Dermis blood vessel endothelial cell (primary cell): ENCODE results near the gene MIAT. TPM values are rescaled to one million over a fixed set of nuclear protein-coding genes. Genes with fewer than 3 reads are reported as not detected.
"Not testable (repeated sequence)": the region's sequence is repeated elsewhere in the genome, so short reads cannot be mapped to it uniquely, and the experiment has no call there.

ENCODE experiments used
- DNase-seq: peaks from one replicate; pipeline ENCODE4 v3.0.0; 2010
- total RNA-seq: library from RNA; depleted of rRNA; stranded (reverse); fragments of >200 nt; gene quantifications from 2 replicates; pipeline ENCODE4 v1.2.3, GENCODE V29; 2014

Gene MIAT
- total RNA-seq, 1 donor from 2014 or later: 0.34 TPM

DNA sequence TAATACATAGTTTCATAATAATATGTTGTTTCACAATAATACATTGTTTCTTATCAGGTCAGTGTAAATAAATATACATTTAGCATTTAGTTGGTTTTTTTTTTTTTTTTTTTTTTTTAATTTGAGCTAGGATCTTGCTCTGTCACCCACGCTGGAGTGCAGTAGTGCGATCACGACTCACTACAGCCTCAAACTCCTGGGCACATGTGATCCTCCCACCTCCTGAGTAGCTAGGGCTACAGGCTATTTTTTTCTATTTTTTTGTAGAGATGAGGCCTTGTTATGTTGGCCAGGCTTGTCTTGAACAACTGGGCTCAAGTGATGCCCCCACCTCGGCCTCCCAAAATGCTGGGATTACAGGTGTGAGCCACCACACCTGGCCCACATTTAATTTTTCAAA lies 43.5 kb downstream of the MIAT start:
- no peak for DNase-seq

DNA sequence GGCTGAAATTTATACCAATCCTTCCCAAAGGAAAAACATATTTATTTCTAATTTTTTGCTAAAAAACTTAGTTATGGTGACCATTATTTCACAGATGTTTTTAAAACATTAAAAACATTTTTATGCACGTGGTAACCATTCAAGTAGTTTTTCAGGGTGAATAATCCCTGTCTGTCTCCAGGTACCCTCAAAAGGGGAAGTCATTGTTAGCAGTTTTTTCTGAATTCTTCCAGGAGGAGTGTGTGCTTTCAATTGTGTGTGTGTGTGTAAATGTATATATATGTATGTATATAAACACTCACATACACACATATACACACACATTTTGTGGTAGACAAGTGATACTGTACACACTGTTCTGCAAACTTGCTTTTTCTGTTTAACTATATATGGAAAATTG lies 43.9 kb downstream of the MIAT start:
- DNase-seq: no peak

GRCh38 chr22:26702906-26703830 lies 45.8 kb downstream of the MIAT start:
- DNase-seq: no peak

GRCh38 chr22:26705379-26705778 lies 48.0 kb downstream of the MIAT start:
- not testable (repeated sequence) for DNase-seq

DNA sequence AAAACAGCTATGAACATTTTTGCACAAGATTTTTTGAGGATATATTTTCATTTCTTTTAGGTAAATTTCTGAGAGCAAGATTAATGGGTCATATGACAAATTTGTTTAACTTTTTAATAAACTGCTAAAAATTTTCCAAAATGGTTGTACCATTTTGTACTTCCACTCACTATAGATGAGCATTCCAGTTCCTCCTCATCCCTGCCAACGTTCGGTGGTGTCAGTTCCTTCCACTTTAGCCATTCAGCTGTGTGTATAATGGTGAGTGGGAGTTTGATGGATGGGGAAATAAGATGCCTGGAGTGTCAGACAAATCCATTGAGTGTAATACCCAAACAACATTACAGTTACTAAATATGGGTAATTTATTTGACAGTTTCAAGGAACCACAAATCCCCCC lies 49.7 kb downstream of the MIAT start:
- no peak for DNase-seq

DNA sequence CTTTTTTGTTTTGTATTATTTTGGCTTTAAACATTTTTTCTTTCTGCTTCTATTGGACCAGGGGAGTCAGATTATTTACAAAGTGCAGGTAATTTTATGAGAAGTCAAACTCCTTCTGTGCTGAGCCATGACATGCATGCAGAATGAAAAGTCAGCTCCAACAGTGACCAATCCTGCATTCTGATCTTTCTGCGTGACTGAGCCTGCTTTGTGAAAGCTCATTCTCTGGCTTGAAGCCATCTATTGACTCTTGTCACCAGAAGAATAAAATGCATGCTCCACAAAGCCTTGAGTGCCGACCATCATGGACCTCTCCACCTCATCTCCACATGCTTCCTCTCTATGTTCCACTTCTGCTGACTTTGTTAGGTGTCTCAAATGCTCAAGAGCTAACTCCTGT lies 50.2 kb downstream of the MIAT start:
- no peak for DNase-seq

DNA sequence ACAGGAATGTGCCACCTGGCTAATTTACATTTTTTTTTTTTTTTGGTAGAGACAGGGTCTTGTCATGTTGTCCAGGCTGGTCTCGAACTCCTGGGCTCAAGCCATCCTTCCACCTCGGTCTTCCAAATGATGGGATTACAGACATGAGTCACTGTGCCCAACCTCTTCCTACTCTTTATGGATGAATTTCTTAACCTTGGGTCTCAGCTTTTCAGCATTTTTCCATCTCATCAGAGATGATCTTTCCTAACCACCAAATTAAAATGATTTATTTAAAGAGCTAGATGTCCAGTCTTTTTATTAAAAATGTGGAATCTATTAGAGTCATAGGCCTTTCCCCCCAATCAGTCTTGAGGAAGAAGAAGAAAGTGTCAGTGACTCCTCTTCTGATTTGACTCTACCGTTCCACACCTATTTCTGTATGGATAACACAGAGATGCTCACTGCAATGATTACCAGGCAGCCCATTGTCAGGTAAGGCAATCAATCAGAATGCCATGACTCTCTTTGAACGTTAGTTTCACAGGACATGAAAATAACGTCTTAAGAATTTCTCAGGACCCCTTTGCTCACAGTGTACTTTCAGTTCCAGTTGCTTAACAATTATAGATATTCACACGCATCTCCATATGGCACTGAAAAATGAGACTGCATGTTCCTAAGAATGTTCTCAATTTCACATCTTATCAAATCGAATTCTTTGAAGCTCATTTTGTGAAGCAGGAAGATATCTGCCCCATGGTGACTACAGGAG lies 51.0 kb downstream of the MIAT start:
- DNase-seq: no peak

DNA sequence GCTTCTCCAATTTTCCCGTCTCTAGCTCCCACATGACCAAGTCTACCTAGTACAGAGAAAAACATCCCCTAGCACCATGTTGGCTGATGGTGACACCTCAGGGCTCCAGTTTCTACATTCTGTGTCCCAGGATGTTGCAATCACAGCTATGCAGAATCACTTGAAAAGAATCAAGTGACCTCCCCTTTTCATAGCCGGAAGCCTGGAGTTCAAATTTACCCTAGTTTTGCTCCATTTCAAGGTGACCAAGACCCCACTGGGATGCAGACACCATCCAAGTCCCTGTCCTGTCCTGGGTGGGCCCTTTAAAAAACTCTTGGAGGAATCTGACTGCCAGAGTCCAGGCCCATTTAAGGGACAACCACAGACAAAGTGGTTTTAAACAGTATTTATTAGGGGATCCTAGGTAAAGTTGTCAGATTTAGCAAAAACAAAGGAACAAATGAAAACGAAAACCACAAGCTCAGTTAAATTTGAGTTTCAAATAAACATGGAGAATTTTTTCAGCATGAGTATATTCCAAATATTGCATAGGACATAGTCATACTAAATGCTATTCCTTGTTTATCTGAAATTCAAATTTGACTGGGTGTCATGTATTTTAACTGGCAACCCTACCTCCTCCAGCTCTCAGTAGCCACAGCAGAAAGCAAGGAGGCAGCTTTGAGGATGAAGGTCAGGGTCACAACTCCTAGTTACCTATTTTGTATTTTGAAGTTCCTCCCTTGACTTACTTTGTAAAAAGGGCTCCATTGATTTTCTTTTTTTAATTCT lies 52.4 kb downstream of the MIAT start:
- DNase-seq: no peak

DNA sequence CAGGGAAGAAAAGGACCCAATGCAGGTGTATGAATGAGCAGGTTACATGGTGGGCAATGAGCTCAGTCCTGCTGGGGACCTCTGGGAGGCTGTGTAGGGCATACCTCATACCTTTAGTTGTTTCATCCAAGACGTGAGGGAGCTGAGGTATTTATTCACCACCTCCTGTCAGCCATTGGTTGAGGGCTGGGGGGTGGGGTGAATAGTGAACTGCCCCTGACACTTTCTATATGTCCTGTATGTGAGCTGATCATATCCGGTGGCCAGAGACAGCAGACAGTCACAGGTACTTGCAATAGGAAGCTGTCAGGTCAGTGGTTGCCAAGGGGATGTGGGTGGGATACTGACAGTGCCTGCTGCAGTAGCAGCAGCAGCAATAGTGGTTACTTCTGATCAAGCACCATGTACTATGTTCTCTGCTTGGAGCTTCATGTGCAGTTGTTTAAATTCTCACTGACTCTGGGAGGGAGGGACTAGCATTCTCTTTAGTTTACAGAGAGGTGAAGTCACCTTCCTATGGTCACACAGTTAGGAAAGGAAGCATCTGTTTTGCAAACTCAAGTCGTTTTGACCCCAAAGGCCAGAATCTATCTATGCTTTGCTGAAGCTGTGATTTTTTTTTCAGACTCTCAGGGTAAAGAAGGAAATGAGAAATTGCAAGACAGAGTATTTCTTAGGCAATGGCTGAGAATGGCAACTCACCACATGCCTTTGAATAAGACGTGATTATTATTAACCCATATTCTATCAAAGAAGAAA lies 54.0 kb downstream of the MIAT start:
- DNase-seq: peak; percentile 94

- no peak for DNase-seq
Measured at GRCh38 chr22:26712158-26712557, 54.8 kb downstream of the MIAT start.

GRCh38 chr22:26713823-26714449 lies 56.5 kb downstream of the MIAT start:
- peak; percentile 71 for DNase-seq

GRCh38 chr22:26714971-26715370 lies 57.6 kb downstream of the MIAT start:
- no peak for DNase-seq

GRCh38 chr22:26715392-26715936 lies 58.1 kb downstream of the MIAT start:
- DNase-seq: no peak

- DNase-seq: no peak
Measured at GRCh38 chr22:26718488-26718887, 61.1 kb downstream of the MIAT start.

DNA sequence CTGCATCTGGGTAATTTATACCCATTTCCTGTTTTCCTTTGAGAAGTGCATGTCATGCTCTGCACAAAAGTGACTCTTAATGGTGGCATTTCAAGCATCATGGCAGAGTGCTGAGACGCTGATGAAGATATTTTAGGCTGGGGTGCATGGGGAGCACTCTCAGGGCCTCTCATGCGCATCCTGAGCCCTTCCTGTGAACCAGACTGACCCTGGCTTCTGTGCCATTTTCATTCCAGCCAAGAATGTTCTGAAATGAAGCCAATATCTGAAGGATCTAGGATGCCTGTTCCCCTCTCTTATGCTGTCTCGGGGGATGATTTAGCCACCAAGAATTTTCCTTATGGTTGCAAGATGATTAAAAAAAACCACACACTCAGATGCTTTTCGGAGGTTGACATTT lies 61.5 kb downstream of the MIAT start:
- DNase-seq: peak; percentile 54

- DNase-seq: no peak
Measured at GRCh38 chr22:26722159-26722558, 64.8 kb downstream of the MIAT start.

DNA sequence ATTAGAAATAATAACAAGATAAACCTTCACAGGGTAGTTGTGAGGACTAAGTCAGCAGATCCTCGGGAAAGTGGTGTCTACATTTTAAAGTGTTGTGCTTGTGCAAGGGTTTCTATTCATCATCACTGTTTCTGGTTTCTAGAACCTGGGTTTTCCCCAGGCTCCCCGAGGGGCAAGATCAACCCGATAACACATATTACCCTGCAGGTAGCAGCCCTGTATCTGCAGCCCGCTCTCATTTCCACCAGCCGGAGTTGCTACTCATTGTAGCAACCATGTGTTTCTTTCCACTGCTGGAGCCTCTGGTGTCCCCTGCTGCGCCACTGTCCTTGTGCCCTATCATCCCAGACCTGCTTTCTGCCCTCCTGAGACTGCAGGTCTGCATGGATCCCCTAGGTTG lies 67.0 kb downstream of the MIAT start:
- DNase-seq: no peak

DNA sequence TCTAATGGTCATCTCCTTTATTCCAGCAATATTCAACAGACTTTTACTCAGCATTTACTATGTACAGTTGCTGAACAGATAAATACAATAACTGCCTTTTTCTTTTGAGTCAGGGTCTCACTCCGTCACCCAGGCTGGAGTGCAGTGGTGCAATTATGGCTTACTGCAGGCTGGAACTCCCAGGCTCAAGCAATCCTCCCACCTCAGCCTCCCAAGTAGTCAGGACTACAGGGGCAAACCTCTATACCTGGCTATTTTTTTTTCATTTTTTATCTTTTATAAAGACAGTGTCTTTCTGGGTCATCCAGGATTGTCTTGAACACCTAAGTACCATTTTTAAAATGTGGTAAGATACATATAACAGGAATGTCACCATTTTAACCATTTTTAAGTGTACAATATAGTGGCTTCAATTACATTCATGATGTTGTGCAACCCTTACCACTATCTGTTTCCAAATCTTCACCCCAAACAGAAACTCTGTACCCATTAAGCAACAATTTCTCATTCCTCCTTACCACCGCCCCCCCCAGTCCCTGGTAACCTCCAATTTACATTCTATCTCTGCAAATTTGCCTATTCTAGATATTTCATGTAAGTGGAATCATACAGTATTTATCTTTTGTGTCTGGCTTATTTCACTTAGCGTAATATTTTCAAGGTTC lies 67.8 kb downstream of the MIAT start:
- no peak for DNase-seq
